Inferior parietal cortex (tissue), 1 donor: ENCODE results near the gene LIAS.
"Not testable (repeated sequence)": the region's sequence is repeated elsewhere in the genome, so short reads cannot be mapped to it uniquely, and the experiment has no call there.

ENCODE experiments used
- DNase-seq: peaks from one replicate; pipeline ENCODE4 v3.0.0-alpha.2; 2016; ENCODE audit errors: extremely low spot score

LIAS gene

GRCh38 chr4:39497909-39498726, 39.3 kb downstream of the LIAS start:
- no peak for DNase-seq

- DNase-seq: no peak
These were observed 39.8 kb downstream of the LIAS start for GRCh38 chr4:39498727-39499020.

- DNase-seq: no peak
These were observed 43.3 kb downstream of the LIAS start for GRCh38 chr4:39502019-39502663.

- DNase-seq: not testable (repeated sequence)
These were observed 43.8 kb downstream of the LIAS start for GRCh38 chr4:39502664-39503035.

GRCh38 chr4:39504538-39504937, 45.7 kb downstream of the LIAS start:
- DNase-seq: no peak

GRCh38 chr4:39505581-39505980, 46.7 kb downstream of the LIAS start:
- no peak for DNase-seq

- no peak for DNase-seq
These were observed 51.6 kb downstream of the LIAS start for GRCh38 chr4:39510348-39510929.

GRCh38 chr4:39514266-39514665, 55.4 kb downstream of the LIAS start:
- DNase-seq: not testable (repeated sequence)

- DNase-seq: no peak
These were observed 56.1 kb downstream of the LIAS start for GRCh38 chr4:39514888-39515401.

- not testable (repeated sequence) for DNase-seq
These were observed 57.0 kb downstream of the LIAS start for GRCh38 chr4:39515669-39516401.

- DNase-seq: no peak
These were observed 57.6 kb downstream of the LIAS start for GRCh38 chr4:39516407-39516966.

GRCh38 chr4:39518484-39518883, 59.6 kb downstream of the LIAS start:
- no peak for DNase-seq

- DNase-seq: no peak
These were observed 62.5 kb downstream of the LIAS start for GRCh38 chr4:39521253-39521919.

- no peak for DNase-seq
These were observed 63.2 kb downstream of the LIAS start for GRCh38 chr4:39522068-39522467.

GRCh38 chr4:39524161-39524957, 65.5 kb downstream of the LIAS start:
- no peak for DNase-seq

- no peak for DNase-seq
These were observed 67.2 kb downstream of the LIAS start for GRCh38 chr4:39525822-39526690.

- no peak for DNase-seq
These were observed 68.0 kb downstream of the LIAS start for GRCh38 chr4:39526765-39527295.

- peak; percentile 95 for DNase-seq
These were observed 68.6 kb downstream of the LIAS start, which contains the start of gene UGDH for GRCh38 chr4:39527296-39528060. UGDH (minus strand) TSS chr4:39527439; CDS start chr4:39521512, 5,927 bp downstream.
